ENCODE measurements around the gene FILIP1.

FILIP1 gene

GRCh38 chr6:75423386-75423785 is 70.2 kb downstream of the FILIP1 start:
- Histone ChIP-seq H3K4me3 (ENCODE audit: low read depth, low read length) (no peak overlapping the region), H3K27ac (no peak overlapping the region), H3K9me3 (ENCODE audit: severe bottlenecking) (no peaks in the 10 kb centered on the region), H3K36me3 (no peaks in the 10 kb centered on the region), H3K27me3 (ENCODE audit: insufficient read depth, low read depth, severe bottlenecking) (no peaks in the 10 kb centered on the region)
- DNase-seq: no peak
- TF ChIP-seq CTCF (IDR thresholded peaks at IDR 0.05; ENCODE audit: low read depth, low read length): no peak

GRCh38 chr6:75422024-75422639 is 71.5 kb downstream of the FILIP1 start:
- no peak overlapping the region for H3K4me3 ChIP-seq (ENCODE audit: low read depth, low read length)
- no peaks in the 10 kb centered on the region for H3K27me3 ChIP-seq (ENCODE audit: insufficient read depth, low read depth, severe bottlenecking)
- H3K36me3 ChIP-seq: no peaks in the 10 kb centered on the region
- DNase-seq: no peak
- no peaks in the 10 kb centered on the region for H3K9me3 ChIP-seq (ENCODE audit: severe bottlenecking)
- H3K27ac ChIP-seq: no peak overlapping the region
- TF ChIP-seq CTCF (IDR thresholded peaks at IDR 0.05; ENCODE audit: low read depth, low read length): no peak

- no peak overlapping the region for H3K27ac ChIP-seq
- H3K9me3 ChIP-seq (ENCODE audit: severe bottlenecking): no peaks in the 10 kb centered on the region
- H3K27me3 ChIP-seq (ENCODE audit: insufficient read depth, low read depth, severe bottlenecking): no peaks in the 10 kb centered on the region
- H3K36me3 ChIP-seq: no peaks in the 10 kb centered on the region
- DNase-seq: no peak
- no peak overlapping the region for H3K4me3 ChIP-seq (ENCODE audit: low read depth, low read length)
- no peak for TF ChIP-seq CTCF (IDR thresholded peaks at IDR 0.05; ENCODE audit: low read depth, low read length)
These were observed 72.1 kb downstream of the FILIP1 start for GRCh38 chr6:75421316-75422023.

GRCh38 chr6:75419980-75420379 is 73.6 kb downstream of the FILIP1 start:
- no peak for TF ChIP-seq CTCF (IDR thresholded peaks at IDR 0.05; ENCODE audit: low read depth, low read length)
- Histone ChIP-seq H3K27me3 (ENCODE audit: insufficient read depth, low read depth, severe bottlenecking) (no peaks in the 10 kb centered on the region), H3K36me3 (no peaks in the 10 kb centered on the region), H3K27ac (no peak overlapping the region), H3K9me3 (ENCODE audit: severe bottlenecking) (no peaks in the 10 kb centered on the region), H3K4me3 (ENCODE audit: low read depth, low read length) (no peak overlapping the region)
- no peak for DNase-seq

- DNase-seq: no peak
- Histone ChIP-seq H3K4me3 (ENCODE audit: low read depth, low read length) (no peak overlapping the region), H3K36me3 (no peaks in the 10 kb centered on the region), H3K9me3 (ENCODE audit: severe bottlenecking) (no peaks in the 10 kb centered on the region), H3K27me3 (ENCODE audit: insufficient read depth, low read depth, severe bottlenecking) (no peaks in the 10 kb centered on the region), H3K27ac (no peak overlapping the region)
- TF ChIP-seq CTCF (IDR thresholded peaks at IDR 0.05; ENCODE audit: low read depth, low read length): no peak
These were observed 74.2 kb downstream of the FILIP1 start for GRCh38 chr6:75419416-75419815.
